Kasumi-1 (cell line): ENCODE measurements around the gene AKAP8L.

Experiments used
- DNase-seq, 2 experiments: peaks; one replicate each; lab custom pipeline; 2025; lab: John Stamatoyannopoulos, UW

The AKAP8L gene, protein sequence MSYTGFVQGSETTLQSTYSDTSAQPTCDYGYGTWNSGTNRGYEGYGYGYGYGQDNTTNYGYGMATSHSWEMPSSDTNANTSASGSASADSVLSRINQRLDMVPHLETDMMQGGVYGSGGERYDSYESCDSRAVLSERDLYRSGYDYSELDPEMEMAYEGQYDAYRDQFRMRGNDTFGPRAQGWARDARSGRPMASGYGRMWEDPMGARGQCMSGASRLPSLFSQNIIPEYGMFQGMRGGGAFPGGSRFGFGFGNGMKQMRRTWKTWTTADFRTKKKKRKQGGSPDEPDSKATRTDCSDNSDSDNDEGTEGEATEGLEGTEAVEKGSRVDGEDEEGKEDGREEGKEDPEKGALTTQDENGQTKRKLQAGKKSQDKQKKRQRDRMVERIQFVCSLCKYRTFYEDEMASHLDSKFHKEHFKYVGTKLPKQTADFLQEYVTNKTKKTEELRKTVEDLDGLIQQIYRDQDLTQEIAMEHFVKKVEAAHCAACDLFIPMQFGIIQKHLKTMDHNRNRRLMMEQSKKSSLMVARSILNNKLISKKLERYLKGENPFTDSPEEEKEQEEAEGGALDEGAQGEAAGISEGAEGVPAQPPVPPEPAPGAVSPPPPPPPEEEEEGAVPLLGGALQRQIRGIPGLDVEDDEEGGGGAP

DNA sequence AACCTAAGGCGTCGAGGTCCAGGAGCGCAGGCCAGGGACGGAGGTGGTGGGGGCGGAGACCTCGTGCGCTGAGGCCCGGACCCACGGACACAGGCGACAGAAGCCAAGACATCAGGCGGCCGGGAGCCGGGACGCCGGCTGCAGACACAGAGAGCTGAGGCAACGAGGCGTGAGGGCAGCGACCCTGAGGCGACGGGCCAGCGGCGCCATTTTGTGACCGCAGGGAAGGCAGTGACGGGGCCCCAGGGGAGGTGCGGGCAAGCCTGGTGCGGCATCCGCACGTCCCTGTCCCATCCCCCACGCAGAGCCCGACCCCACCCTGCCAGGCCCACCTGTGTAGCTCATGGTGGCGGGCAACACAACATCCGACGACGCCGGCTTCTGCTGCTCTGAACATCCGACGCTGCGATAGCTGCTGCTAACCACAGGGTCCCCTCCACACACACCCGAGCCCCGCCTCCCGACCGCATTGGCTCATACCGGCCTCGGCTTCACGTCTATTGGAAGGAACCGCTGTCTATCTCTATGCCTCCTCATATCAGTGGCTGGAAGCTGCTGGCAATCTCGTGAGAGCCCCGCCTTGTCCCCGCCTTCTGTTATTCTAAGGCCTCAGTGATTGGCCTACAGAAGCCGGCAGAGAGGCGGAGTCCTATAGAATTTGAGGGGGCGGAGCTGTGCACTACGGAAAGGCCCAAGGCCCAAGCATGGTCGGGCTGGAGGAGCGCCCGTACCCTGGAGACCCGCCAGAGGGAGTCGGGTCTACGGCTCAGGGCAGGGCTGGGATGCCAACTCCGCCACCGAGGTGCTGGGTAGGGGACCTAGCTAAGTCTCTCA lies at the start of gene AKAP8L:
Gene AKAP8L, minus strand, starts transcription at position 410 of the 834 bp plus-strand sequence. Its CDS starts 65 bp downstream, at position 345.
- peak; percentile 100 for DNase-seq

DNA sequence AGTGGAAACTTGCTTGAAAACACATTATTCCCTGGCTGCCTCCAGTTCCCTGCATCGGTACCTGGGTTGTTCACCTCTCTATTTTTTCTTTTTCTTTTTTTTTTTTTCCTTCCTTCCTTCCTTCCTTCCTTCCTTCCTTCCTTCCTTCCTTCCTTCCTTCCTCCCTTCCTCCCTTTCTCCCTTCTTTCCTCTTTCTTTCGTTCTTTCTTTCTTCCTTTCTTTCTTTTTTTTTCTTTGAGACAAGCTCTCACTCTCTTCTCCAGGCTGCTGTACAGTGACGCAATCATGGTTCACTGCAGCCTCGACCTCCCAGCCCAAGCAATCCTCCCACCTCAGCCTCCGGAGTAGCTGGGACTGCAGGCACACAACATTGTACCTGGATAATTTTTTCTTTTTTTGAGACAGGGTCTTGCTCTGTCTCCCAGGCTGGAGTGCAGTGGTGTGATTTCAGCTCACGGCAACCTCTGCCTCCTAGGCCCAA lies 49.0 kb upstream of the AKAP8L start:
- no peak for DNase-seq

DNA sequence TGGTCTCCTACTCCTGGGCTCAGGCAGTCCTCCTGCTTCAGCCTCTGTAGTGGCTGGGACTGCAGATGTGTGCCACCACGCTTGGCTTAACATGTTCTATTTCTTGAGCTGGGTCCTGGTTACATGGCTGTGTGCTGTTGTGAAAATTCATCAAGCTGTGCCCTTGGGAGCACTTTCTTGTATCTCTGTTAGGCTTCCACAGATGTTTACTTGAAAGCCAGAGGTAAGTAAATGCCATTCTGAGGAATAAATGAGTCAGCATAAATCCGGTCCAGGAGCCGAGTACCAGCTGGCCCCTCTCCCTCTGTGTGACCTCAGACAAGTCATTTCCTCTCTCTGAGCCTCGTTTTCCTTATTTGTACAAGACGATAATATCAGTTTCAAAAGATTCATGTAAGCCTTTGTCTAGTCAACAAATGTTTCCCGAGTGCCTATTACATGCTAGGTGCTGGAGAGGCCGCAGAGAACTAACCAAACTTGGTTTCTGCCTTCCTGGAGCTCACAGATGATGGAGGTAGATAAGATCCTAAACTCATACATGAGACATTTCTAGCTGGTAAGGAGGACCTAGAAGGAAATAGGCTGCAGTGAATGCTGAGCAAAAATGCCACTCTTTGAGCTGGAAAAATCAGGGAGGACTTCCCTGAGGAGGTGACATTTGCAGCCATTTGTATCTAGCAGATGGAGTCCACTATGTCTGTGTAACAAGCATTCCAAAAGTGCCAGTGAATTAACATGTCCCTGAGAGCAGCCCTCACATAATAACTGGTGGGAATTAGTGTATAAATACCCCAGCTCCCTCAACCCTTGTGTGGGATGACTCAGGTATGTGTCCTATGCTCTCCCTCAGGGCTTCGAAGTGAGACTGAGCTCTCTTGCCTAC lies 48.3 kb upstream of the AKAP8L start:
- DNase-seq: peak; percentile 66 to 71

DNA sequence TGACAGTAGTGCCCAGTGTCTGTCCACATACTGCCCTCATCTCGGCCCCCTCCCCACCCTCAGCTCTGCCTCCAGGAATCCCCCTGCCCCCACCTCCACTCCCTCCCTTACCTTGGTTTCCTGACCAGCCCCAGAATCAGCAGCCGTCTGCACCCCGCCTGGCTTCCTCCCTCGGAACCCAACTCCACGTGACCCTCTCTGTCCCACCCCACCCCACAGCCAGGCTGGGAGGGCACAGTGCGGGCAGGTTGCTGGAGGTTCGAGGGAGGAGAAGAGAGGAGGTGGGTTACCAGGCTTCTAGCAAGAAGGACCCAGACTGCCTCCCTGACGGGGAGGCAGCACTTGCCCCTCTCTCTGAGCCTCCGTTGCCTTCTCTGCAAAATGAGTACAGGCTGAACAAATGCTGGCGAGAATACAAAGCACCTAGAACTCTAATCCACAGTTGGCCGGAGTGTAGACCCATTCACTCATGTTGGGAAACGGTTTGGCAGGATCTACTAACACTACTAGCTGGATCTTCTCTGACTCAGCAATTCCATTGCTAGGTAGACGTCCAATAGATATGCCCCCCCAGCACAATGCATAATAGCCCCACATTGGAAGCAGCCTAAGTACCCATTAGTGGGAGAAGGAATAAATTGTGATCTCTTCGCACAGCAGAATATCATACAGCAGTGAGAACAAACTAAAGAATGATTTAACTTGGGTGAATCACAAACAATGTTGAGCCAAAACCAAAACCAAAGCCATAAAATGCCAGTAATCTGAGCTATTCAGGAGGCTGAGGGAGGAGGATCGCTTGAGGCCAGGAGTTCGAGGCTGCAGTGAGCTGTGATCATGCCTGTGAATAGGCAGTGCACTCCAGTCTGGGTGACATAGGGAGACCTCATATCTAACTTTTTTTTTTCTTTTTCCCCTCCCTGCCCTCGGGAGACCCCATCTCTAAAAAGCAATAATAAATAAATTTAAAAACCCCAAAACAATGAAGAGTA lies 45.9 kb upstream of the AKAP8L start, which contains the start of gene RASAL3:
Gene RASAL3, minus strand, starts transcription at position 151 of the 992 bp plus-strand sequence. CDS start 186 bp downstream, outside the sequence.
- DNase-seq: peak; percentile 81 to 85

DNA sequence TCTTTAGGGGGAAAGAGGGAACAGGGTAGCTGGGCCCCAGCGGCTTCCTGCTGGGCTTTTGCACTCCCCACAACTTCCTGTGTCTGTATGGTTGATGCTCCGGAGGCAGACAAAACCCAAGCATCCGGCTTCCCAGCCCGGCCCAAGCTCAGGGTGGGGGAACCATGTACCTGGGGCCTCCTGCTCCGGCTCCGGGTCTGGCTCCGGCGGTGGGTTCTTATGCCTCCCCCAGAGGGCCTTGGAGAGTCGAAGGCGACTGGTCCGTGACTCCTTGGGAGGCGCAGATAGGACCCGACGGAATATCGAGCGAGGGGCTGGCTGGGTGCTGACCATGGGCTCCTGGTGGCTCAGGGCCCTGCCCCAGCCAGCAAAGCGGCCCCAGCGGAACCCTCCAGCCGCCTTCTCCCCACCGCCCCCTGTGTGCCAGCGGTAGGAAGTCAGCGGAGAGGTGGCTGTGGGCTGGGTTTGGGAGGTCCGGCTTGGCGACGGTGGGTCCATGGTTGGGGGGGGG lies 45.1 kb upstream of the AKAP8L start:
- peak; percentile 93 to 94 for DNase-seq

DNA sequence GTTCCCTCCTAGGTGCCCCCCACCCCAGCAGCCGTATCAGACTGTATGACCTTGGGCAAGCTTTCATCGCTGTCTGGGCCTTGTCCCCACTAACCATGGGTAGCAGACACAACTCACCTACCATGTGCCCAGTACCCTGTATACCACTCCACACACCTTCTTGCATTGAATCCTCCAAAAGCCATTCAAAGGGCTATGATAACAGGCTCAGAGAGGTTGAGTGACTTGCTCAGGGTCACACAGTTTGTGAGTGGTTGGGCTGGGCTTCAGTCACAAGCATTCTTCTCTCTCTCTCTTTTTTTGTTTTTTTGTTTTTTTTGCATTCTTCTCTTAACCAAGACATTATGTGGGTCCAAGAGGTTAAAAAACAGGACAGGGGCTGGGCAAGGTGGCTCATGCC lies 42.9 kb upstream of the AKAP8L start:
- no peak for DNase-seq

DNA sequence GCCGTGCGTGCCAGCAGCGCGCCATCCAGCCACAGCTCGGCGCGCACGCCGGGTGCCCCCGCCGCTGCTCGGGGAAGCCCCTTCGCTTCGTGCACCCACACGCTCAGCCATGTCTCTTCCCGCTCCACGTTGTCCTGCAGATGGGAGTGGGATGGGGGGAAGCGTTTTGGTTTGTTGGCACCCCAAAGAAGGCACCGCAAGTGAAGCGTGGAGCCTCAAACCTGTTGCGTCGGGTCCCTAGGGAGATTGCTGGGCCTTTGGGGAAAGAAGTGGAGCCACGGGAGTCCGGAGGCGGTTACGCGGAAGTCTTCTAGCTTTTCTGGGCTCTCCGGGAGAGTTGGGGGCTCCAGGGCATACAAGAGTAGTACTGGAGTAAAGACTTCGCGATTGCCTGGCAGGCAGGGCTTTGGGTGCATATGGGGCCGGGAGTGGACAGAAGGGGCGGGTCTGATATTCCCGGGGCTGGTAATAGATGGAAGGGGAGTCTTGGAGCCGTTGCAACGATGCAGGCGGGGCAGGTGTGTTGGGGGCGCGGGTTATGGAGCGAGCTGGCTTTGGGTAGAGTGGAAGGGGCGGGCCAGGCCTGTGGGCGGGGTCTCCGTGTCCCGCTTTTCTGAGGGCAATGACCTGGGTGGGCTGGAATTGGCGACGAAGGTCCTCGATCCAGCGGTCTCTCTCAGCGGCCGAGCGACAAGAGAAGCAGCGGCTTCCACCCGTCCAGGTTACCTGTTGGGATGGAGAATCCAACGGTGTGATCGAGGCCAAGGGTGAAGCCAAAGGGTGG lies 39.1 kb upstream of the AKAP8L start:
- no peak for DNase-seq

DNA sequence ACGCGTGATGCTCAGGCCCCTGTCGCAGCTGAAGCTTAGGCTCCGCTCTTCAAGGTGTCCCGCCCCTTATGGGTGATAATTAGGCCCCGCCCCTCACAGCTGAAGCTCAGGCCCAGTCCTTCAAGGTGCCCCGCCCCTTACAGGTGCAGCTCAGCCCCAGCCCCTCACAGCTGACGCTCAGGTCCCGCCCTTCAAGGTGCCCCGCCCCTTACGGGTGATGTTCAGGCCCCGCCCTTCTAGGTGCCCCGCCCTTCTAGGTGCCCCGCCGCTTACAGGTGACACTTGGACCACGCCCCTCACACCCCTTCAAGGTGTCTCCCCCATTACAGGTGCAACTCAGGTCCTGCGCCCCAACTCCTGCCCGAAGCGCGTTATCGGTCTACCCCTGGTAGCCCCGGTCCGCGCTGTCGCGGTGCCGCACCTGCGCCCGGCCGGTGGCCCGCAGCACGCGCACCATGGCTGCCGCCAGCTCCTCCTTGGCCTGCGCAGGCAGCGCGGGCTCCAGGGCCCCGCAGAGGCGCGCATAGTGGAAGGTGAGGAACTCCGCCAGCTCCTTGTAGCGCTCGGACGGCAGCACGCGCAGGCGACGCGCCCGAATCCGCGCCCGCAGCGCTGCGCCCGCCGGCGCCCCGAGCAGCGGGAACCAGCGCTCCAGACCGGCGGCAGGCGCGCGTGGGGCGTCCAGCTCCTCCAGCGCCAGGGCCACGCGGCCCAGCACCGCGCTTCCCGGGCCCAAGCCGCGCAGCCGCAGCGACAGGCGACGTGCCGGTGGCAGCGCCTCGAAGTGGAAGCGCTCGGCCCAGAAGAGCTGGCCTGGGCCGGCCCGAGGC lies 38.3 kb upstream of the AKAP8L start:
- no peak for DNase-seq

DNA sequence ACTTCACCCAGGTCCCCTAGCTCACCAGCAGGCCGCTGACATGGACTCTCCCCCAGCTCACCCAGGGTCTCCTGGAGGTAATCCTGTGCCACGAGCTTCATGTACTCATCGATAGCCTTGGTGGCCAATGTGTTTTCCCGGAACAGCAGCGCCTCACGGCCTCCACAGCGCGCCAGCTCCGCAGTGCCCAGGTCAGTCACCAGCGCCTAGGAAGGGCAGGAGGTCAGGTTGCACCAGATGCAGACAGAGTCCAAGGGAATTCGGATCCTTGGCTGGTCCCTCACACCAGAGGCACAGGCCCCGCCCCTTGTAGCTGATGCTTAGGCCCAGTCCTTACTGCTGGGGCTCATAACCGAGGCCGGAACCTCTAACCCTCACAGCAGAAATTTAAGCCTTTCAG lies 37.7 kb upstream of the AKAP8L start:
- no peak for DNase-seq

DNA sequence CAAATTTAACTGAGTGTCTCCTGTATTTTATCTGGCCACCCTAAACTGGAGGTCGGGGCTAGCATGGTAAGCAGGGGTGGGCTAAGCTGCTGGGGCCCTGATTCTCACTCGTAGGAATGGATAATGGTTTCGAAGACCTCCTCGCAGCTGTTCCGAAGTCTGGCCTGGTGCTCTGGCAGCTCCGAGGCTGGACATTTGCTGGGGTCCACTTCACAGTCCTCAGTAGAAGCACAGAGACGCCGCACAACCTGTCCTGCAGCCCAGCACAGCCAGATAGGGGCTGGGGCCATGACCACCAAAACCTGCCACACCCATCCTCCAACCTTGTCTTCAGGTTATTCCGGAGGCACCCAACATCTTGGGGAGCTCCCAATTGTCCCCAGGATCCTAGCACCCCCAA lies 37.2 kb upstream of the AKAP8L start:
- no peak for DNase-seq

DNA sequence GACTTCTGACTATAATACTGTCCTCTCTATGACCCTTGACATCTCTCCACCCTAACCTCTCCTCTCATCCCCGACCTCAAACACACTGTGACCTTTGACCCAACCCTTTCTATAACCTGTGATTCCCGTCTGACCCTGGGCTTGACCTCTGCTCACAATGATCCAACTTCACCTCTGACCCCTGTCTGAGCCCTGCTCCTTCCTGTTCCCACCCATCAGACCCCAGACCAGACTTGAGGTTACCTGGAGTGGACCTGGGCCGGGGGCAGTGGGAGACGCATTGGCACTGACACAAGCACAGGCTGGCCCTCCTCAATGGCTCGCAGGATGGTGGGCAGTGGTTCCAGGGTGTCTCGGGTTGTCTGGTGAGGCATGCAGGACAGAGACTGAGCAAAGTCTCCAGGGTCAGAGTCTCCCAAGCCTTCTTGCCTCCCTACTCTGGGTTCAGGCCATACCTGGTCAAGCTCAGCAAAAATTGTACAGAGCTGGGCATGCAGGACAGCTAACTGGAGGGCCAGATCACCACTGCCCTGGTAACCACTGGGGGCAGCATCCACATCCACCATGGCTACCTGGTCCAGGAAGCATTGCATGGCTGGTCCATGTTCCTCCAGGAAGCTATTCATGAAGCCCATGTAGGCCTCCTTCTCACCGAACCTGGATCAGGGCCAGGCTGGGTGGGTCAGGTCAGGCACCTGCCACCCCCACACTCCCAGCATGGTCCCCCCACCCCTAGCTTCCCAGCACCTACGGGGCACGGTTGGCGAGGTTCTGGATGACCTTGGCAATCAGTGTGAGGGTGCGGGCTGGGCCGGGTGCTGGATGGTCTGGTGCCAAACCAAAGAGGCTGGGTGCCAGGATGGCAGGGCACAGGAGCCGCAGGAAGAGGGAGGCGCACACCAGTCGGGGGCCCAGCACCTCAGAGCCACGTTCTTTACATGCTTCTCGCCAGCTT lies 35.4 kb upstream of the AKAP8L start:
- no peak for DNase-seq

DNA sequence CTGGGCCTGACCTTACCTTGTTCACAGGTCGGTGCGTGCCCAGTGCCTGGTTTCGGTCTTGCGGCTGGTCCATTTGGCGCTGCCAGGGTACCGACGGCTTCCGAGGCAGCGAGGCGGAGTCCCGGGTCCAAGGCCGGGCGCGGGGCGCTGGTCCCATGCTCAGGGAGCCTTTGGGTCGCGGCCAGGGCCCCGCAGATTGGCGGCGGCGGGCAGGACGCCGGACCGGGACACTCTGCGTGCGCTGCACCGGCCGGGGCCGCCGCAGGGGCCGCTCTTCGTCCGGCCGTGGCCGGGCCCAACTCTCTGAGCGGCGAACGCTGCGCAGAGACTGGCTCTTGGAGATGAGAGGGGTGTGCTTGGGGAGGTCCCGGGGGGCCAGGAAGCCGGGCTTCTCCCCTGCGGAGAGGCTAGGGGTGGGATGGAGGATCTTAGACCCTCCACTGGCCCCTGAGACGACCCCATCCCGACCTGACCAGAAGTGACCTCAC lies 34.3 kb upstream of the AKAP8L start:
- DNase-seq: no peak

DNA sequence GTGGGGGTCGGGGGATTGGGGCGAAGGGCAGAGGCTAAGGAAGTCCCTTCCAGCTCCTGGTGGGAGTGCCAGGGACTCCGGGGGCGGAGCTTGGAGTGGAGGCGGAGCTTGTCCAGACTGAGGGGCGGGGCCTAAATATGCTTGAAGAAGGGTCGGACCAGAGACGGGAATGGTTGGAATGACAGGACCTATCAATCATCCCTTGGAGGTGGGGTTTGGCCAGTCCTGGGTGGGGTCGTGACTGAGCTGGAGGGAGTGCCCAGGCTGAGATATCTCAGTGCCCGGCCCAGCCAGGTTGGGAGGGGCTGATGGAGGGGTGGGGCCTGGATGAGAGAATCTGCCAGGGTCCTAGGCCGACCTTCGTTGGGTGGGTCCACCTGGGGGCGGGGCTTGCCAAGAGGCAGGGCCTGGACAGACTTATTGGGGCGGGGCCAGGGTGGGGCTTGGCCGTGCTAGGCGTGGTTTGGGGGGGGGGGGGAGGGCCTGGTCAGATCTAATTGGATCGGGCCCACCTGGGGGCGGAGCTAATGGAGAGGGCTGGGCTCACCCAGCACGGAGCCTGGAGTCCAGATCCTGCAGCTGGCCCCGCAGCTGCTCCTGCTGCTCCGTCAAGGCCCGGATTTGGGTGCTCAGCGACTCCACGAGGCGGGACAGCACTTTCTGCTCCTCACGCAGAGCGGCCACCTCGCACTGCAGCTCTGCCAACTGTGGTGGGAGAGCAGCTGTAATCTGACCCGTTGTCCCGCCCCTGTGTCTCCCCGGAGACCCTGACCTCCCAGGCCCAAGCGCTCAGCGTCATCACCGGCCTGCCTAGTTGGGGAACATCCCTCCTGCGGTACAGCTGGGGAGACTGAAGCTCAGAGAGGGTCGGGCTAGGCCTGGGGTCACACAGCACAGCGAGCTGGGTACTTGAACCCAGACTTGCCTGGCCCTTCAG lies 33.6 kb upstream of the AKAP8L start:
- no peak for DNase-seq

DNA sequence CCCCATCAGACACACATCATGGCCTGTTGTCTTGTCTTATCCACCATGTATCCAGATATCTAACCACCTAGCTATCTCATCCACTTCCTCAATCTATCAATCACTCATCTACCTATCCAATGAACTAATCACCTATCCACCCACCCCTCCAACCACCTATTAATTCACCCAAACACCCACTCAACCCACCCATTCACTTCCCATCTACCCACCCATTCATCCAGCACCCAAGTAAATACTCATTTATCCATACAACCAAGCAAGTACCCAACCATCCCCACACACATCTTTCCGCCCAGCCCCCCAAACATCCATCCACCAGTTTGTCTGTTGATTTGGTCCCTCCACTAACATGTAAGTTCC lies 31.7 kb upstream of the AKAP8L start:
- no peak for DNase-seq

DNA sequence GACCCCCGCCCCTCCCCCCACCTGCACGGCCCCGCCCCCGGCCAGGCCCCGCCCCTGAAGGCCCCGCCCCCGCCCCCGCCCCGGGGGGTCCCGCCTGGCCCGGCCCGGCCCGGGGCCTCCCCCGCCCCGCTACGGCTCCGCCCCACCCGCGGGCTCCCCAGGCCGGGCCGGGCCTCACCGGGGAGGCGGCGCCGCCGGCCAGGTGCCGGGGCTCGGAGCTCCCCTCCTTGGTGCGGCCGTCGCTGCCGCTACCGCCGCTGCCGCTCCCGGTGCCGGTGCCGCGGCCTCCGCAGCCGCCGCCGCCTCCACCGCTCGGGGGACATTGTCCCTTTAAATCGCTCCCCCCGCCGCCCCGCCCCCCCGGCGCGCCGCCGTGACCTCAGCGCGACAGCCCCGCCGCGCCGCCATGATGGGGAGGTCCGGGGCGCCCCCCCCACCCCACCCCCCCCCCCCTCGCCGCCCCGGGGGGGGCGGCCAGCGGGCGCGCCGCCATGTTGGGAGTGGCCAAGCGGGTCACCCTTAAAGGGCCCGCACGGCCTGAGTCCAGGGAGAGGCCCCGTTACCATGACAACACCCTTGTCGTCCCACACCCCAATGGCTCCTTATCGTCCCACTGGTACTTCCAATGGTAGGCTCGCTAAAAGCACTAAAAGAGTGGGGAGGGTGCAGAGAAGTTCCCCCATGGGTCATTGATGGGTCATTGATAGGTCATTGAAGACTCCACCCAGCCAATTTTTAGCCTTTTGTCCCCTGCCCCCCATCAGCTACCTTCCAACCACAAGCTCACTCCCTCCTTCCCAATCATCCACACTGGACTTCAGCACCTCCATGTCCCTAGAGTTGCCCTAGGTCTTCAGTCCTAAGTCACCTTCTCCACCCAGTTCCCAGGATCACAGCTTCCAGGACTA lies 31.1 kb upstream of the AKAP8L start, which contains the start of gene WIZ:
Gene WIZ, minus strand, starts transcription at position 337 of the 908 bp plus-strand sequence. CDS start 1,649 bp downstream, outside the sequence.
- peak; percentile 34 to 45 for DNase-seq
